ENCODE data around the gene TBCCD1. TPM values are rescaled to one million over a fixed set of nuclear protein-coding genes. Genes with fewer than 3 reads are reported as not detected.
A peak's percentile ranks its signal among the peaks of the same experiment; 100 is the strongest.

TBCCD1 gene
- total RNA-seq, 1 experiment from 2014 or later: 20.1 TPM

DNA sequence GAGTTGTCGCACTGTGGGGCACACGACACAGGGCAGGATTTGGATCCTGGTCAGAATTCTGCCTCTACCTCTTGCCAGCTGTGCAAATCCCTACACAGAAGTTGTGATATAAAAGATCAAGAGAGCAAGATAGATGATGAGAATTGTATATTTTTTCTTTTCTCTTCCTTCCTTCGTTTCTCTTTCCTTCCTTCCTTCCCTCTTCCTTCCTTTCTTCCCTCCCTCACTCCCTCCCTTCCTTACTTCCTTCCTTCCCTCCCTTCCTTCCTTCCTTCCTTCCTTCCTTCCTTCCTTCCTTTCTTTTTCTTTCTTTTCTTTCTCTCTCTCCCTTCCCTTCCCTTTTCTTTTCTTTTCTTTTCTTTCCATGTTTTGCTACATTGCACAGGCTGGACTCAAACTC, 33.8 kb upstream of the TBCCD1 start:
- intact Hi-C loops (cut with micrococcal nuclease; ENCODE audit: unreplicated experiment): no loop called here
- no TSS peak for BruUV-seq (replicated peaks)
- ChIA-PET POLR2A (ENCODE audit: low non-redundant PET) (no interaction called here), CTCF (no interaction called here)
- TF ChIP-seq EZH2 (IDR thresholded peaks at IDR 0.05; ENCODE audit: borderline replicate concordance, low read depth, low read length, poor library complexity, severe bottlenecking): no peak
- TF ChIP-seq, protein P1, sequence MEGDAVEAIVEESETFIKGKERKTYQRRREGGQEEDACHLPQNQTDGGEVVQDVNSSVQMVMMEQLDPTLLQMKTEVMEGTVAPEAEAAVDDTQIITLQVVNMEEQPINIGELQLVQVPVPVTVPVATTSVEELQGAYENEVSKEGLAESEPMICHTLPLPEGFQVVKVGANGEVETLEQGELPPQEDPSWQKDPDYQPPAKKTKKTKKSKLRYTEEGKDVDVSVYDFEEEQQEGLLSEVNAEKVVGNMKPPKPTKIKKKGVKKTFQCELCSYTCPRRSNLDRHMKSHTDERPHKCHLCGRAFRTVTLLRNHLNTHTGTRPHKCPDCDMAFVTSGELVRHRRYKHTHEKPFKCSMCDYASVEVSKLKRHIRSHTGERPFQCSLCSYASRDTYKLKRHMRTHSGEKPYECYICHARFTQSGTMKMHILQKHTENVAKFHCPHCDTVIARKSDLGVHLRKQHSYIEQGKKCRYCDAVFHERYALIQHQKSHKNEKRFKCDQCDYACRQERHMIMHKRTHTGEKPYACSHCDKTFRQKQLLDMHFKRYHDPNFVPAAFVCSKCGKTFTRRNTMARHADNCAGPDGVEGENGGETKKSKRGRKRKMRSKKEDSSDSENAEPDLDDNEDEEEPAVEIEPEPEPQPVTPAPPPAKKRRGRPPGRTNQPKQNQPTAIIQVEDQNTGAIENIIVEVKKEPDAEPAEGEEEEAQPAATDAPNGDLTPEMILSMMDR (conservative IDR thresholded peaks at IDR 0.05; ENCODE audit: low read depth, low read length): no peak
- Histone ChIP-seq H3K27me3 (replicated peaks; ENCODE audit: insufficient read depth, low read depth, low read length, poor library complexity) (no peaks in the 10 kb centered on the region), H3K4me3 (ENCODE audit: low read depth, low read length, poor library complexity, severe bottlenecking) (no peak overlapping the region), H3K9me3 (ENCODE audit: low read depth, low read length, poor library complexity, severe bottlenecking) (no peaks in the 10 kb centered on the region), H3K36me3 (ENCODE audit: insufficient read depth, low read length, poor library complexity, severe bottlenecking) (no peaks in the 10 kb centered on the region), H3K27ac (ENCODE audit: low read depth, low read length, poor library complexity, severe bottlenecking) (peak overlapping the region; percentile 24), H3K4me1 (ENCODE audit: insufficient read depth, low read length, poor library complexity, severe bottlenecking) (no peaks in the 10 kb centered on the region)
- DNase-seq (ENCODE audit: low spot score): peak; percentile 29

DNA sequence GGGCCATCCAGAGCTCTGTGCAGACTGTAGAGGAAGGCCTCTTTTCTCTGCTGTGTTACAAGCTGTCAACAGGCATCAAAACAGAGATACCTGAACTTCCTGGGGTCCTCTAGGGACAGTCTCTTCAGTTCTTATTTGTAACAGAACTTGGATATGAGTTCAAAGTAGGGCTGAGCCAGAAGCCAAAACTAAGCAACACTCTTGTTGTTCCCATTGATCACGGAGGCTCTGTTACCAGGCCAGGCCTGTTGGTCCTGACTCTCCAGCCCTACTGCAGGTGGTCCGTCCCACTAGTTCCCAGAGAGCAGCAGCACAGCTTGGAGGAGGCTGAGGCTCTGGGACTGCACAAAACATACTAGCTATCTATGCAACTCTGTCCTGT, 32.6 kb upstream of the TBCCD1 start:
- intact Hi-C loops (cut with micrococcal nuclease; ENCODE audit: unreplicated experiment): no loop called here
- Histone ChIP-seq H3K36me3 (ENCODE audit: insufficient read depth, low read length, poor library complexity, severe bottlenecking) (no peaks in the 10 kb centered on the region), H3K27me3 (replicated peaks; ENCODE audit: insufficient read depth, low read depth, low read length, poor library complexity) (no peaks in the 10 kb centered on the region), H3K9me3 (ENCODE audit: low read depth, low read length, poor library complexity, severe bottlenecking) (no peaks in the 10 kb centered on the region), H3K4me1 (ENCODE audit: insufficient read depth, low read length, poor library complexity, severe bottlenecking) (no peaks in the 10 kb centered on the region), H3K27ac (ENCODE audit: low read depth, low read length, poor library complexity, severe bottlenecking) (no peak overlapping the region), H3K4me3 (ENCODE audit: low read depth, low read length, poor library complexity, severe bottlenecking) (no peak overlapping the region)
- no peak for TF ChIP-seq EZH2 (IDR thresholded peaks at IDR 0.05; ENCODE audit: borderline replicate concordance, low read depth, low read length, poor library complexity, severe bottlenecking)
- TF ChIP-seq, protein P1 (conservative IDR thresholded peaks at IDR 0.05; ENCODE audit: low read depth, low read length): no peak
- BruUV-seq (replicated peaks): no TSS peak
- ChIA-PET POLR2A (ENCODE audit: low non-redundant PET) (no interaction called here), CTCF (no interaction called here)
- no peak for DNase-seq (ENCODE audit: low spot score)

DNA sequence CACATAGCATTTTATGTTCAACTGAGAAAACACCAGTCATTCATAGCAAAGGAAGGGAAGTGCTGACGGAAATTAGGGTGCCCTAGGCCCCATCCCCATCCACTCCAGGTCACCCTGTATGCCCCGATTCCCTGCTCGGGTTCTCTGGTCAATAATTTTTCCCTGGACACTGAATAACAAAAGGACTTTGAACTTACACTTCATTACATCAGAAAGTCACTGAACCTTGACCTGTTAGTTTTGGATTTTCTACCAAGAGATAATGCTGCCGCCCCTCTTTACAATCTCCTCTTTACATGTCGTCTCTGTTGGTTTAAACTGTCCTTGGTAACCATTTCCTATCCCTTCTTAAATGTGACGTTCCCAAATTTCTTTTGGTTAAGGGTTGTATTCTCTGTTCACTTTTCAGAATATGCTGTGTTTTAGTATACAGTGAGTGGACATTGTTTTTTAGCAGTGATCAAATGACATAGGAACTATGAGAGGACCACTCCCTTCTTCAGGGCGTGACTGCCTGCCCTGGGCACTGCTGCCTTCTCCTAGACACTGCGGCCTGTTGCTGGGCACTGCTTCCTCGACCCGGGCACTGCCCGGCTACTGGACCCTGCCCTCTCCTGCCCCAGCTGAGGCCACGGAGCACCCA, 32.1 kb upstream of the TBCCD1 start:
- Histone ChIP-seq H3K27me3 (replicated peaks; ENCODE audit: insufficient read depth, low read depth, low read length, poor library complexity) (no peaks in the 10 kb centered on the region), H3K9me3 (ENCODE audit: low read depth, low read length, poor library complexity, severe bottlenecking) (no peaks in the 10 kb centered on the region), H3K4me1 (ENCODE audit: insufficient read depth, low read length, poor library complexity, severe bottlenecking) (no peaks in the 10 kb centered on the region), H3K36me3 (ENCODE audit: insufficient read depth, low read length, poor library complexity, severe bottlenecking) (no peaks in the 10 kb centered on the region), H3K27ac (ENCODE audit: low read depth, low read length, poor library complexity, severe bottlenecking) (no peak overlapping the region), H3K4me3 (ENCODE audit: low read depth, low read length, poor library complexity, severe bottlenecking) (no peak overlapping the region)
- CTCF ChIA-PET: no interaction called here
- TF ChIP-seq, protein P1 (conservative IDR thresholded peaks at IDR 0.05; ENCODE audit: low read depth, low read length): no peak
- TF ChIP-seq EZH2 (IDR thresholded peaks at IDR 0.05; ENCODE audit: borderline replicate concordance, low read depth, low read length, poor library complexity, severe bottlenecking): no peak
- no peak for DNase-seq (ENCODE audit: low spot score)
- POLR2A ChIA-PET (ENCODE audit: low non-redundant PET): no interaction called here
- intact Hi-C loops (cut with micrococcal nuclease; ENCODE audit: unreplicated experiment): no loop called here
- BruUV-seq (replicated peaks): no TSS peak

Data from A673 (cell line).